SKM-1 (cell line): Measurements from ENCODE around the gene LEF1.

Experiments
- DNase-seq: peaks from one replicate; lab custom pipeline; 2025; ENCODE audit not compliant: unreplicated experiment; lab: John Stamatoyannopoulos, UW

LEF1 gene

DNA sequence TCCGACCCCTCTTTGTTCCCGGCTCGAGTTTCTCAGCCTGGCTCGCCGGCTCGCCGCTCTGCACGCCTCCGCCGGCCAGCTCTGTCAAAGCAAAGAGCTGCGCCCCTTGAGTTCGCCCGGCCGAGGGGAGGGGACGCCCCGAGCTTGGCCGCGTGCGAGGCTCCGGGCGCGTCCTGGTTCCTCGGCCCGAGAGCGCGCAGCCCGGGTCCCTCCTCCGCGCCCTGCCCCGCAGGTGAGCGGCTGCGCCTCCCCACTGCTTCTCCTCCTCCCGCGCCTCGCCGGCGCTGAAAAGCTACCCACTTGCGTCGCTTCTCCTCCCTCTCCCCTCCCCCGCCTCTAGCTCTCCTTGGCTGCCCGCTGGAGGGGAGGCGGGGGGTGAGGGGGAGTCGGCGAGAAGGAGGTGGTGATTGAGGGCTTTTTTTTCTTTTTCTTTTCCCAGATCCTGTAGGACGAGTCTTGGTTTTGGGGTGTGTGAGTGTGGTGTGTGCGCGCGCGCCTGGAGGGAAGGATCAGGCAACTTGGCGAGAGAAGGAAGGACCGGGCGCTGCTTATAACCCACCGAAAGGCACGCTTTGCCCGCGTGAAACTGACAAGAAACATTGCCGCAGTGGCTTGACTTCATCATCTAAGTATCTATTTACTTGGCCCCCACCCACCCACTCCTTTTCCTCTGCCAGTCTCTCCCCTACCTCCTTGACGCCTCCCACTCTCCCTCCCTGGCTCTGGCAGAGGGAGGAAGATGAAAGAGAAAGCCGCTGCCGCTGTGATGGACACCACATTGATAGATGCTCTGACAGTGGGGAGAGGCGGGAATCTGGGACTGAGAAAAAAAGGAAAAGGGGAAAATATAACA lies at the start of gene LEF1:
Gene LEF1 (minus strand): TSS at position 262 of the 853 bp plus-strand sequence. CDS start 1,165 bp downstream, outside the sequence.
- DNase-seq, result no peak

DNA sequence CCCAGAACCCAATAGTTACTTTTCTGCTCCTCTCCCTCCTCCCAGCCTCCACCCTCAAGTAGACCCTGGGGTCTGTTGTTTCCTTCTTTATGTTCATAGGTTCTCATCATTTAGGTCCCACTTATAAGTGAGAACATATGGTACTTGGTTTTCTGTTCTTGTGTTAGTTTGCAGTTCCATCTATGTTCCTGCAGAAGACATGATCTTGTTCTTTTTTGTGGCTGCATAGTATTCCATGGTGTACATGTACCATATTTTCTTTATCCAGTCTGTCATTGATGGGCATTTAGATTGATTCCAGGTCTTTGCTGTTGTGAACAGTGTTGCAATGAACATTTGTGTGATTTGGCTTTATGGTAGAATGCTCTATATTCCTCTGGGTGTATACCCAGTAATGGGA lies 47.8 kb upstream of the LEF1 start:
- no peak for DNase-seq

DNA sequence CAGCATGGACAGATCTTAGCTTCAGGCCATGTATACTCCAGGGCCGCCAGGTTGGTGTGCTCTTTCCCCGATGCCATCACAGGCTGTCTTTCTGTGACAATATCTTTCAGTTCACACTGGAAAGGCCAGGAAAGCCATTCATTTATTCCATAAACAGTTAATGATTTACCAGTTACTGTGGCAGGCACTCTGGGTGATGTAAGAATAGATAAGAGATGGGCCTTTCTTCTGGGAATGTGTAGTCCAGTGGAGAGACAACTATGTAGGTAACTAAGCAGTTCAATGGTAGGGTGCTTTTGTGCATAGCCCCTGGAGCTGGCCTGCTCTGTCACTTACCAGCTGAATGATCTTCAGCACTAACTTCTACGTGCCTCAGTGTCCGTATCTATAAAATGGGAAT lies 46.3 kb upstream of the LEF1 start:
- no peak for DNase-seq

DNA sequence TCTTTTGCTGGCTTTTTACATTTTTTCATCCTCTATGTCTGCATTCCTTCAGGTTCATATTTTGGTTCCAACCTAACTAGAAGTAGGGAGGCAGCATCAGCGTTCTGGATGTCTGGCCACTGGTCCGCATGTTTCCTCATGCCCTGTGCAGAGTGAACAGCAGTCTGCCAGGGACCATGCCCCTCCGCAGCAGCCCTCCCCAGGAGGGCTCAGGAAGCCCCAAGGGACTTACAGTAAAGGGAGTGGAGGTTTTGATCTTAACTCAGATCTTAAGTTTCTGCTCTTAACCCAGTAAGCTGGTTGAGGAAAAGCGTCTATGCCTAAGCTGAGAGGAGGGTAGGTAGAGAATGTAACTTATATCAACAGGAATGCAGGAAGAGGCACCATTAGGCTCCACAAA lies 45.0 kb upstream of the LEF1 start:
- no peak for DNase-seq

DNA sequence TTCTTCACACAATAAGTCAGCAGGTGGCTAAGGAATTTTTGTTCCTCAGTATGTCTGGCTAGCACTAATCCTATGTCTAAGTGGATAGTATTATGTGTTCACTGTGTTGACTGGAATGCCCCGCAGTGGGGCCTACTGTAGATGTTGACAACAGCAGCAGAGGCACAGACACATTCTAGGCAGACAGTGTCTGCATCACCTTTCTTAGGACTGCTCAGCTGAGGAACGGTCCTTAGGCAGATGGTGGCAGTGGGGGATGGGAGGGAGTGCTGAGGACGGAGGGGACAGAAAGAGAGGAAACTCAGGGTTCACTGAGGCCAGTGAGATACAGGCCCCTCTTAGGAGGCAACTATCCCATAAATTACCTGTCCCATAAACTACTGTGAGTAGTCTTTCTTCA lies 44.6 kb upstream of the LEF1 start:
- DNase-seq, result no peak

DNA sequence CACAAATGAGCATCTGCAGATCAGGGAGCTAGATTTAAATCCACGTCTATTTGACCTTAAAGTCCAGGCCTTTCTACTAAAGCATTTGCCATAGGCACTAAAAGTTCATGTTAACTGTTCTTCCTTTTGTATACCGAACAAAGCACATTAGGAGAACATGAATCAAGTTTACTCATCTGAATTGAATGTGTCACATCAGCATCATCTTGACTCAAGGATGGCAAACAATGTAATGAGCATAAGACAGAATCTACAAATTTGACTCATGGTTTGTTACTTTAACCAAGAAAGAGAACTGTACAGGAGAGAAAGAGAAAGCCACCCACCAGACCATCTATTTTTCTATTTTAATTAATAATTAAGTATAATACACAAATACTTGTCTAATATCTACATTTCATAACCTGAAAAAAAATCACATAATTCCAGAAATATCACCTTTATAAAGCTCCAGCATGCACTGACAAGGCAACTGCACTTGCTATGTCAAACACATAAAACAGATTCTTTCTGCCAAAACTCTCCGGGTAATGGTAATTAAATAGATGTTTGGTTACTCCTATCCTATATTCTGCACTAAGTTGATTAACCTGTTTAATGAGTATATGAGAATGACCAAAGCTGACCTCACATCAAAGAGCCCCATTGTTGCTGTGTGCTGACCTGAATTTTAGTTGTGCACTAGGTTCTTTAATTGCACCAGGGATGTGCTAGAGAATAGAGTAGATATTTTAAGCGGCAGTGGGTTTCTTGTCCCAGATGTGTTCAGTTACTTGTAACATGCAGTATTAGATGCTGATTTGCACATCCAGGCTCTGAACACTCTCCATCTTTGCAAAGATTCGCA lies 42.5 kb upstream of the LEF1 start:
- no peak for DNase-seq

DNA sequence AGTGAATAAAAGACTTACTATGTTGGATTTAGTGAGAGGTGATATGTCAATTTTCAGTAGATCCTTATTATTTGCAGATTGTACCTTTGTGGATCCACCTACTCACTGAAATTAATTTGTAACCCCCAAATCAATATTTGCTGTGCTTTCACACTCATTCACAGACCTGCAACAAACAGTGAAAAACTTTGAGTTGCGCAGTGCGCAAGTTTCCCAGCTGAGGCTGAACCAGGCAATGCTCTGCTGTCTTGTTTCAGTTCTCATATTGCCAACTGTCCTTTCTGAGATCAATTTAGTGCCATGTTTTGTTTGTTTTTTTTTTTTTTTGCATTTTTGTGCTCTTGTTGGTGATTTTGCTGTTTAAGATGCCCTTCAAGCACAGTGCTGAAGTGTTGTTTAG lies 40.8 kb upstream of the LEF1 start:
- DNase-seq, result no peak

GRCh38 chr4:108205859-108206258 lies 37.1 kb upstream of the LEF1 start:
- no peak for DNase-seq

- no peak for DNase-seq
Observed at GRCh38 chr4:108204518-108204917, 35.8 kb upstream of the LEF1 start.

DNA sequence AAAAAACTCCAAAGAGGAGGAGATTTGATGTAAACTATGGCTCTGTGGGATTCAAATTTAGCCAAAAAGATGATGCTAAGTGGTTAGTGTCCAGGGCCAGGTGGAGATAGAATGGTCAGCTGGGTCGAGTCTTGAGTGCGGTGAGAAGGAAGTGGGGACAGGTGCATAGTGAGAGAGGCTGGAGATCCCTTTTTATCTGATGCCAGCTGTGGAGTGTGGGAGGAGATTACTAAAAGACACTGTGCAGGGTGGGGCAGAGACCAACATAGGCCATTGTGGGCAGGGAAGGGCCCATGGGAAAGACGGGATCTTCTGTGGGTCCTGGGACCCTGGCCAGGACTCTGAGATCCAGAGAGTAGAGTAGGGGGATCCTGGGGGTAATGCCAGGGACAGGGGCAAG lies 34.6 kb upstream of the LEF1 start:
- no peak for DNase-seq

GRCh38 chr4:108201774-108202173 lies 33.0 kb upstream of the LEF1 start:
- no peak for DNase-seq

GRCh38 chr4:108199881-108200280 lies 31.1 kb upstream of the LEF1 start:
- DNase-seq, result no peak

DNA sequence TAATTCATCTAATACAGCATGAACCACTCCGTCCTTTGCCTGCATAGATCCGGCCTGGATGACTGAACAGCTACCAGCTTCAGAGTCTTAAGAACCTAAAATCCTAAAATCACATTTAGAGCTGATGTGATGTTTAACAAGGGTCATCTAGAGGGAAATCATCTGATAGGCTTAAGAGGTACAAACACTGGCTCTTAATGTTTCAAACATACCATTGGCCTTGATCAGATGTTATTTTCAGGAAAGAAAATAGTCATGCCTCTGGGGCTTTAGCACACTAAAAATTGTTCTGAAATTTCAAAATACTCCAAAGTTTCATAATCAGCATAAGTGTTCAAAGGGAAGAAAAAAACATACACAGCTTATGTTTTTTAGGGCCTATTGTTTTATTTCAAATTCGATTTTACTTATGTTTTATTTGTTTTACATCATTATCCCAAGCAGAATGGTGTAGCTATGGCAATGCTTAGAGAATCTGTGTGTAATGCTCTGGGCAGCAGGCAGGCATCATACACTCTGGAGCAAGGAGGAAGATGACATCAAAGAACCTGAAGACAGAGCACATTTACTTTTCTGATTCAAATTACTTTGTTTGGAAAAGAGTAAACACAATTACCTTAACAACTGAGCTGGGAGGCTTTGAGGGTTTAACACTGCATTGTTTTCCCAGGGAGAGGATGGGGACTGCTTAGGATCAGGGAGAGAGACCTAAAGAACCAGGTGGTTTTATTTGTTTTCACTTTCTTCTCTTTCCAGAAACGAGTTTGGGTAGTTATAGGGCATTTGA lies 25.3 kb upstream of the LEF1 start:
- DNase-seq, result no peak

DNA sequence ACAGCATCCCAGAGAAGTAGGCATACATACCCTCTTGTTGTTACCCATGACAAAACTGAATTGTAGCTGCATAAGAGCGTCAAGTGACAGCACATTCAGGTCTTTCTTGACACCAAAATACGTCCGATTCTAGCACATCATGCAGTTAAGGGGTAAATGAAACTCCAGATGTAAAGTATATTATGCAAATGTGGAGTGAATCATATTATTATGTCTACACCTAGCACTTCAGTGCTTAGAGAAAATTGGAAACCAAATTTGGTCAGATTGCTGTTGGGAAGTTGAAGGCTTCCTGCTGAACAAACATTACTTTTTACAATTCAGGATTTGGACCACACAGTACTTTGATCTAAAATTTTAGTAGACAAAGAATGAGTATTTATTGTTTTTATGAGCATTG lies 24.2 kb upstream of the LEF1 start:
- no peak for DNase-seq

- DNase-seq, result no peak
Observed at GRCh38 chr4:108192056-108192455, 23.3 kb upstream of the LEF1 start.

DNA sequence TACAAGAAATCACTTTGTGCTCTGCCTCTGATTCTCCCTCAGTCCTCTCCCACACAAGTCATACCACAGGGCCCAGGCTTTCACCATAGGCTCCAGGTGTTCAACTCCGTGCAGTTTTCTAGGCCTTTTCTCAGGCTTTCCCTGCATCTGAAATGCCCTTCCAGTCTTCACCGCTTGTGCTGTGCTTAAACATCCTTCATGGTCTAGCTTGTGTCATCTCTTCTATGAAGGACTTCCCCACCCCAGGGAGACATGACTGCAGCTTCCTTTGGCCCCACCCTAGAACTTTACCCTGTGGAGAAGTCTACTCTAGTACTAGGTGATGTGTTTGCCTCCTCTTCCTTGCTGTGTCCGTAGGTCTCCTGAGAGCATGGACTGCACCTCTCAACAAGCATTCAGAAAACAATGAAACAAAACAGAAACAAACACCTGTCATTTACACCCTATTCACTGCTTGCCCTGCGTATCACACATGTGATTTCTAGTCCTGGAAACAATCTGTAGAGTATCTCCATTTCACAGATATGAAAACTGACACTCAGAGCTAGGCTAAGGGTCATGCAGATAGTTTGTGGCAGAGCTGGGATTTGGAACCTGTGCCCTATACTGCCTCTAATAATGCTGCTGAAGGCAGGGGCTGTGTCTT lies 22.7 kb upstream of the LEF1 start:
- no peak for DNase-seq

- DNase-seq, result no peak
Observed at GRCh38 chr4:108188770-108189169, 20.0 kb upstream of the LEF1 start.

DNA sequence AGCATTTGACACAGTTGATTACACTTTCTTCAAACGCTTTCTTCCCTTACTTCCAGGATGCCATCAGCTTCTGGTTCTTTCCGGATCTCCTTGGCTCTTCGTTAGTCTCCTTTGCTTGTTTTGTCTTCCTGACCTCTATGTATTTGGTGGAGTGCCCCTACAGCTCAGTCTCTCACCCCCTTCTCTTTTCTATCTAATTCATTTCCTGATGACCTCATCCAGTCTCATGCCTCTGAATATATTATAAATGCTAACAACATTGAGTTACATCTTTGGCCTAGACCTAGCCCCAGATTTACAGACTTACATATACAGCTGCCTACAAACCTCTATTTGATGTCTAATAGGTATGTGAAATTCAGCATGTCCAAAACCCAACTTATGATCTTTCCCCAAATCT lies 16.5 kb upstream of the LEF1 start:
- no peak for DNase-seq

DNA sequence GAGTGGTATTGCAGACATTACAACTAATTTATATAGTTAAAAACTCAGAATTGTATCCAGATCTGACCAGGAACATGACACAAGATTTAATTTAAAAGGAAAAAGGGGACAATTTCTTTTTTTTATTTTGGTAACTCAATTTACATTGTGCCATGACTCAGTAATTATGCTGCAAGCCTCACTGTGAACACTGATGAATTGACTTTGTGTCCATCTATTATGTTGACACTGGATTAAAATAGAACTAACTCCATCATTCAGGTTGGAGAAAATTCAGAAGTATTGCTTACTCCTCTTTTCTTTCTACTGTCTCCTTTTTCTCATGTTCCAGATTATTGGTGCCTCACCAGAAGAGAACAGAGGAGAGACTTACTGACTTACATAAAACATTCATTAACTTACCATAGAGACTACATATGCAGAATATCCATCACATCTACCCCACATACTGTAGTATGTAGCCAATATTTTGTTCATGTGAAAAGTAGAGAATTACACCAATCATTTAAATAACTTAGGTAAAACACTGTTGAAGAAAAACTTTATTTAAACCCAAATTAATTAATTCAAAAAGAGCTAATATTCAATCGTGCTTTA lies 15.8 kb upstream of the LEF1 start:
- no peak for DNase-seq

DNA sequence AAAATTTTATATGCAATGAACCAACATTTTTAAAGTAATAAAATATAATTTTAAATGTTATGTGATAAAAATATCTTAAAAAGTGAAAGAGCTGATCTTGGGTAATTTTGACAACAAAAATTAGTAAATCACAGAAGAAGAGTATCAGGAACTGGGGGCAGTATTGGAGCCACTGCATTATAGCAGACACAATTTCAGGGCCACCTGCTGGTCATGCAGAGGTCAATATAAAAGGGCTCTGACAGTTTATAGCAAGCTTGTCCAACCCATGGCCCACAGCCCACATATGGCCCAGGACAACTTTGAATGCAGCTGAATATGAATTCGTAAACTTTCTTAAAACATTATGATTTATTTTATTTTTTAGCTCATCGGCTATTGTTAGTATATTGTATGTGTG lies 13.0 kb upstream of the LEF1 start:
- DNase-seq, result no peak

GRCh38 chr4:108180513-108180912 lies 11.8 kb upstream of the LEF1 start:
- DNase-seq, result no peak
